Posterior cingulate gyrus (tissue), 11 donors: ENCODE measurements around the gene INS.

ENCODE experiments used
- DNase-seq, 10 donors: peaks; one replicate each; pipeline versions ENCODE4 v3.0.0 to v3.0.0-alpha.2; 2020 to 2021; ENCODE audit warnings: mixed read lengths in 3 of 10
- intact Hi-C: fragments of 100-400 bp; cut with DNase I; formaldehyde crosslinking; loops from one replicate; pipeline ENCODE4 v1.15.1; 2023

INS gene

GRCh38 chr11:2137202-2138067, 23.6 kb downstream of the INS start:
- peak in 3 of 10 donors; percentile 54 to 70 (median 66) for DNase-seq
- intact Hi-C loops = no loop called here

GRCh38 chr11:2136952-2137201, 24.1 kb downstream of the INS start:
- intact Hi-C loops = no loop called here
- no peak for DNase-seq

GRCh38 chr11:2136209-2136951, 24.6 kb downstream of the INS start:
- intact Hi-C loops = no loop called here
- DNase-seq = peak in 3 of 10 donors; percentile 62 to 81 (median 69)

- DNase-seq = peak in 3 of 10 donors; percentile 52 to 66 (median 59)
- intact Hi-C loops = no loop called here
These were observed 25.3 kb downstream of the INS start for GRCh38 chr11:2135648-2136201.

GRCh38 chr11:2135018-2135569, 25.9 kb downstream of the INS start:
- intact Hi-C loops = no loop called here
- peak in 3 of 10 donors; percentile 41 to 73 (median 64) for DNase-seq

GRCh38 chr11:2134022-2135010, 26.7 kb downstream of the INS start:
- intact Hi-C loops = no loop called here

GRCh38 chr11:2133241-2134021, 27.6 kb downstream of the INS start:
- DNase-seq = peak in 3 of 10 donors; percentile 50 to 82 (median 53)
- intact Hi-C loops = no loop called here

More at GRCh38 chr11:2134022-2135010, 26.7 kb downstream of the INS start:
- DNase-seq = peak in 3 of 10 donors; percentile 41 to 57 (median 54)

GRCh38 chr11:2132874-2133240, 28.2 kb downstream of the INS start:
- intact Hi-C loops = no loop called here

GRCh38 chr11:2132246-2132645, 28.8 kb downstream of the INS start:
- intact Hi-C loops = no loop called here
- DNase-seq = no peak

More at GRCh38 chr11:2132874-2133240, 28.2 kb downstream of the INS start:
- DNase-seq = peak in 3 of 10 donors; percentile 47 to 81 (median 69)

- DNase-seq = peak in 1 of 10 donors; percentile 12
- intact Hi-C loops = no loop called here
These were observed 29.4 kb downstream of the INS start for GRCh38 chr11:2131371-2132236.

GRCh38 chr11:2130881-2131352, 30.1 kb downstream of the INS start:
- intact Hi-C loops = no loop called here
- peak in 3 of 10 donors; percentile 46 to 77 (median 63) for DNase-seq

- DNase-seq = peak in 3 of 10 donors; percentile 26 to 80 (median 62)
These were observed 31.2 kb downstream of the INS start for GRCh38 chr11:2129699-2130366.

GRCh38 chr11:2129308-2129698, 31.7 kb downstream of the INS start:
- intact Hi-C loops = no loop called here
- DNase-seq = peak in 3 of 10 donors; percentile 52 to 62 (median 62)

More at GRCh38 chr11:2129699-2130366, 31.2 kb downstream of the INS start:
- intact Hi-C loops = no loop called here

- intact Hi-C loops = no loop called here
- peak in 2 of 10 donors; percentile 23 to 48 for DNase-seq
These were observed 32.3 kb downstream of the INS start for GRCh38 chr11:2128511-2129307.

- DNase-seq = peak in 3 of 10 donors; percentile 20 to 55 (median 36)
- intact Hi-C loops = no loop called here
These were observed 32.9 kb downstream of the INS start for GRCh38 chr11:2128130-2128510.

GRCh38 chr11:2127482-2128129, 33.4 kb downstream of the INS start:
- intact Hi-C loops = no loop called here
- peak in 3 of 10 donors; percentile 54 to 72 (median 57) for DNase-seq
